HEK293 (cell line): ENCODE data around the gene PLCL2.
A peak's percentile ranks its signal among the peaks of the same experiment; 100 is the strongest.

Experiments
- CTCF ChIA-PET: fragments of 350-600 bp; formaldehyde crosslinking; extraction: SDS; loops from one replicate; lab custom pipeline; 2021; ENCODE audit warnings: antibody characterized with exemption; lab: Yijun Ruan, JAX
- POLR2A ChIA-PET: fragments of 300-600 bp; formaldehyde crosslinking; extraction: SDS; loops from one replicate; lab custom pipeline; 2020; ENCODE audit warnings: antibody characterized with exemption, inconsistent platforms; lab: Yijun Ruan, JAX
- H3K27ac ChIP-seq: fragments of 200-500 bp; sonication (Bioruptor generic); 2 replicates; pipeline ENCODE4 v1.5.1; 2014; ENCODE audit warnings: low read depth, low read length, control low read depth, inconsistent platforms; ENCODE audit errors: extremely low read depth
- H3K36me3 ChIP-seq, 2 experiments: fragments of 200-500 bp in 1 of 2; sonication (Bioruptor generic) in 1 of 2; 1 replicate in 1 of 2; 2 replicates in 1 of 2; pipeline ENCODE4 v1.5.1; 2014 to 2017; ENCODE audit warnings: inconsistent platforms in 2 of 2, low read length in 2 of 2; ENCODE audit not compliant: control insufficient read depth in 2 of 2, insufficient read depth in 1 of 2
- H3K4me1 ChIP-seq: fragments of 200-500 bp; sonication (Bioruptor generic); 2 replicates; pipeline ENCODE4 v1.5.1; 2014; ENCODE audit warnings: mild to moderate bottlenecking, low read length, inconsistent platforms; ENCODE audit not compliant: control insufficient read depth, insufficient read depth
- H3K4me3 ChIP-seq: 2 replicates; pipeline ENCODE4 v1.5.1; 2011; ENCODE audit warnings: low read depth, mild to moderate bottlenecking, control low read depth, low read length, moderate library complexity
- H3K9me3 ChIP-seq: fragments of 200-500 bp; sonication (Bioruptor generic); 2 replicates; pipeline ENCODE4 v1.5.1; 2014; ENCODE audit warnings: low read depth, low read length, inconsistent platforms; ENCODE audit not compliant: control insufficient read depth, insufficient read depth
- GFI1B ChIP-seq: fragments of 450-650 bp; formaldehyde crosslinking; IDR thresholded peaks from 2 replicates; pipeline ENCODE4 v1.5.1; 2016; ENCODE audit warnings: missing biosample characterization, missing genetic modification characterization
- HOXA7 ChIP-seq: sonication (generic); formaldehyde crosslinking; IDR thresholded peaks from 2 replicates; pipeline ENCODE4 v1.8.1; 2022; ENCODE audit warnings: missing genetic modification reagents, borderline replicate concordance
- KLF1 ChIP-seq: fragments of 450-650 bp; formaldehyde crosslinking; IDR thresholded peaks from 2 replicates; pipeline ENCODE4 v1.5.1; 2016; ENCODE audit warnings: missing biosample characterization, missing genetic modification characterization
- KLF10 ChIP-seq: fragments of 450-650 bp; IDR thresholded peaks from 2 replicates; pipeline ENCODE4 v1.5.1; 2018; ENCODE audit warnings: missing biosample characterization, mild to moderate bottlenecking, missing genetic modification characterization
- OSR2 ChIP-seq: fragments of 450-650 bp; formaldehyde crosslinking; IDR thresholded peaks from 2 replicates; pipeline ENCODE4 v1.5.1; 2016; ENCODE audit warnings: missing biosample characterization, missing genetic modification characterization
- SP2 ChIP-seq: fragments of 450-650 bp; formaldehyde crosslinking; IDR thresholded peaks from 2 replicates; pipeline ENCODE4 v1.5.1; 2016; ENCODE audit warnings: missing biosample characterization, missing genetic modification characterization
- SP3 ChIP-seq: fragments of 450-650 bp; formaldehyde crosslinking; IDR thresholded peaks from 2 replicates; pipeline ENCODE4 v1.5.1; 2016; ENCODE audit warnings: missing biosample characterization, missing genetic modification characterization
- WT1 ChIP-seq: fragments of 450-650 bp; formaldehyde crosslinking; IDR thresholded peaks from 2 replicates; pipeline ENCODE4 v1.5.1; 2016; ENCODE audit warnings: missing biosample characterization, missing genetic modification characterization
- ZNF2 ChIP-seq: fragments of 450-650 bp; formaldehyde crosslinking; IDR thresholded peaks from 2 replicates; pipeline ENCODE4 v1.5.1; 2016; ENCODE audit warnings: missing biosample characterization, missing genetic modification characterization
- ZNF248 ChIP-seq: fragments of 450-650 bp; formaldehyde crosslinking; IDR thresholded peaks from 2 replicates; pipeline ENCODE4 v1.5.1; 2017; ENCODE audit warnings: missing biosample characterization, missing genetic modification characterization
- ZNF366 ChIP-seq: fragments of 450-650 bp; formaldehyde crosslinking; conservative IDR thresholded peaks from 2 replicates; pipeline ENCODE4 v1.5.1; 2016; ENCODE audit warnings: missing biosample characterization, missing genetic modification characterization
- ZNF473 ChIP-seq: fragments of 450-650 bp; formaldehyde crosslinking; IDR thresholded peaks from 2 replicates; pipeline ENCODE4 v1.5.1; 2017; ENCODE audit warnings: missing biosample characterization, missing genetic modification characterization
- ZNF549 ChIP-seq: fragments of 450-650 bp; IDR thresholded peaks from 2 replicates; pipeline ENCODE4 v1.5.1; 2018; ENCODE audit warnings: missing biosample characterization, missing genetic modification characterization, mild to moderate bottlenecking, inconsistent platforms, moderate library complexity
- ZNF571 ChIP-seq: fragments of 450-650 bp; formaldehyde crosslinking; IDR thresholded peaks from 2 replicates; pipeline ENCODE4 v1.5.0; 2017; ENCODE audit warnings: missing biosample characterization, missing genetic modification characterization
- ZNF596 ChIP-seq: fragments of 450-650 bp; IDR thresholded peaks from 2 replicates; pipeline ENCODE4 v1.5.0; 2018; ENCODE audit warnings: missing biosample characterization, mild to moderate bottlenecking, missing genetic modification characterization, moderate library complexity
- ZNF664 ChIP-seq: fragments of 450-650 bp; formaldehyde crosslinking; IDR thresholded peaks from 2 replicates; pipeline ENCODE4 v1.5.1; 2016; ENCODE audit warnings: missing biosample characterization, missing genetic modification characterization
- ZNF785 ChIP-seq: fragments of 450-650 bp; formaldehyde crosslinking; IDR thresholded peaks from 2 replicates; pipeline ENCODE4 v1.5.1; 2016; ENCODE audit warnings: missing biosample characterization, missing genetic modification characterization
- ZNF843 ChIP-seq: fragments of 450-650 bp; formaldehyde crosslinking; IDR thresholded peaks from 2 replicates; pipeline ENCODE4 v1.5.1; 2016; ENCODE audit warnings: missing biosample characterization, missing genetic modification characterization
- ZSCAN16 ChIP-seq: fragments of 450-650 bp; formaldehyde crosslinking; IDR thresholded peaks from 2 replicates; pipeline ENCODE4 v1.5.1; 2016; ENCODE audit warnings: missing biosample characterization, missing genetic modification characterization
- TF ChIP-seq, protein P1 (sequence below): fragments of 450-650 bp; formaldehyde crosslinking; IDR thresholded peaks from 2 replicates; pipeline ENCODE4 v1.5.1; 2016; ENCODE audit warnings: missing biosample characterization, missing genetic modification characterization
- TF ChIP-seq, protein P2 (sequence below): fragments of 450-650 bp; formaldehyde crosslinking; IDR thresholded peaks from 2 replicates; pipeline ENCODE4 v1.5.1; 2016; ENCODE audit warnings: missing biosample characterization, missing genetic modification characterization
- TF ChIP-seq, protein P3 (sequence below): fragments of 450-650 bp; formaldehyde crosslinking; IDR thresholded peaks from 2 replicates; pipeline ENCODE4 v1.5.1; 2017; ENCODE audit warnings: missing biosample characterization, missing genetic modification characterization
- TF ChIP-seq, protein P4 (sequence below): fragments of 450-650 bp; formaldehyde crosslinking; IDR thresholded peaks from 2 replicates; pipeline ENCODE4 v1.5.1; 2016; ENCODE audit warnings: missing biosample characterization, missing genetic modification characterization
- TF ChIP-seq, protein P5 (sequence below): fragments of 450-650 bp; formaldehyde crosslinking; IDR thresholded peaks from 2 replicates; pipeline ENCODE4 v1.5.1; 2016; ENCODE audit warnings: missing biosample characterization, missing genetic modification characterization

Gene PLCL2

DNA sequence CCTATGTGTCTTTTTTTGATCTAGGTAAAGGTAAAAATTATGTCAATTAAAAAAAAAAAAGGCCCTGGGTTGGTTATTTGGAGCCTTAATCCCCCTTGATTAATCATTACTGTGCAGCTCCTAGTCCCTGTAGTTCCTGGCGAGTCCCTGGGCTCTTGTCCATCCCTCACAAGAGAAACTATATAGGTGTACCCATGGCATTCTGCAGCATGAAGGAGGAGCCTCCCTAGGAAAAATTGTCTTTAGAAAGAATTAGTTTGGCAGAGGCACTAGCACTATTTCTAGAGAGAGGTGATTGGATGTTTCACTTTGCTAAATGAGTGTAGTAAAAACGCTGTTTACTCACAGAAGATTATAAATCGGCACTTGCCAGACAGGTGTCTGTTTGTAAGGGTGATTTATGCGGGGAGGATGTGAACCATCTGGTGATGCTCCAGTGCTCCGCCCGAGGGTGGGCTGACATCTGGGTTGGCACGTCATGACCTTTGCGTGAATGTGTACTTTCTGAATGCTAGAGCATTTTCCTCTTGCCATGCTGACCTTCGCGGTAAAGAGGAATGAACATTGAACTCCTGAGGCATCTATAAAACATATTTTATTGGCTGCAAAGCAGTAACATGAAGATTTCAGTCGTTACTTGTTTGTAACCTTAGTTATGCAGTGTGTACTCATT is 12.6 kb downstream of the PLCL2 start (continued):
- TF ChIP-seq WT1 (peak; percentile 96), GFI1B (tag by site-specific recombination) (no peak), ZSCAN16 (tag by site-specific recombination) (0 out of 2 replicates have a peak, but pooled peaks have one; percentile 32), OSR2 (tag by site-specific recombination) (peak; percentile 45; the same call in 1 of the 2 replicates), KLF1 (peak; percentile 53), ZNF843 (tag by site-specific recombination) (peak; percentile 92), SP2 (tag by site-specific recombination) (peak; percentile 38), ZNF366 (tag by site-specific recombination) (peak; percentile 51; the same call in 1 of the 2 replicates)
- TF ChIP-seq, protein P1, sequence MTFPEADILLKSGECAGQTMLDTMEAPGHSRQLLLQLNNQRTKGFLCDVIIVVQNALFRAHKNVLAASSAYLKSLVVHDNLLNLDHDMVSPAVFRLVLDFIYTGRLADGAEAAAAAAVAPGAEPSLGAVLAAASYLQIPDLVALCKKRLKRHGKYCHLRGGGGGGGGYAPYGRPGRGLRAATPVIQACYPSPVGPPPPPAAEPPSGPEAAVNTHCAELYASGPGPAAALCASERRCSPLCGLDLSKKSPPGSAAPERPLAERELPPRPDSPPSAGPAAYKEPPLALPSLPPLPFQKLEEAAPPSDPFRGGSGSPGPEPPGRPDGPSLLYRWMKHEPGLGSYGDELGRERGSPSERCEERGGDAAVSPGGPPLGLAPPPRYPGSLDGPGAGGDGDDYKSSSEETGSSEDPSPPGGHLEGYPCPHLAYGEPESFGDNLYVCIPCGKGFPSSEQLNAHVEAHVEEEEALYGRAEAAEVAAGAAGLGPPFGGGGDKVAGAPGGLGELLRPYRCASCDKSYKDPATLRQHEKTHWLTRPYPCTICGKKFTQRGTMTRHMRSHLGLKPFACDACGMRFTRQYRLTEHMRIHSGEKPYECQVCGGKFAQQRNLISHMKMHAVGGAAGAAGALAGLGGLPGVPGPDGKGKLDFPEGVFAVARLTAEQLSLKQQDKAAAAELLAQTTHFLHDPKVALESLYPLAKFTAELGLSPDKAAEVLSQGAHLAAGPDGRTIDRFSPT (tag by site-specific recombination) = peak; percentile 42; the same call in 1 of the 2 replicates
- TF ChIP-seq, protein P2, sequence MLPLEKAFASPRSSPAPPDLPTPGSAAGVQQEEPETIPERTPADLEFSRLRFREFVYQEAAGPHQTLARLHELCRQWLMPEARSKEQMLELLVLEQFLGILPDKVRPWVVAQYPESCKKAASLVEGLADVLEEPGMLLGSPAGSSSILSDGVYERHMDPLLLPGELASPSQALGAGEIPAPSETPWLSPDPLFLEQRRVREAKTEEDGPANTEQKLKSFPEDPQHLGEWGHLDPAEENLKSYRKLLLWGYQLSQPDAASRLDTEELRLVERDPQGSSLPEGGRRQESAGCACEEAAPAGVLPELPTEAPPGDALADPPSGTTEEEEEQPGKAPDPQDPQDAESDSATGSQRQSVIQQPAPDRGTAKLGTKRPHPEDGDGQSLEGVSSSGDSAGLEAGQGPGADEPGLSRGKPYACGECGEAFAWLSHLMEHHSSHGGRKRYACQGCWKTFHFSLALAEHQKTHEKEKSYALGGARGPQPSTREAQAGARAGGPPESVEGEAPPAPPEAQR (tag by site-specific recombination) = no peak
- TF ChIP-seq, protein P3, sequence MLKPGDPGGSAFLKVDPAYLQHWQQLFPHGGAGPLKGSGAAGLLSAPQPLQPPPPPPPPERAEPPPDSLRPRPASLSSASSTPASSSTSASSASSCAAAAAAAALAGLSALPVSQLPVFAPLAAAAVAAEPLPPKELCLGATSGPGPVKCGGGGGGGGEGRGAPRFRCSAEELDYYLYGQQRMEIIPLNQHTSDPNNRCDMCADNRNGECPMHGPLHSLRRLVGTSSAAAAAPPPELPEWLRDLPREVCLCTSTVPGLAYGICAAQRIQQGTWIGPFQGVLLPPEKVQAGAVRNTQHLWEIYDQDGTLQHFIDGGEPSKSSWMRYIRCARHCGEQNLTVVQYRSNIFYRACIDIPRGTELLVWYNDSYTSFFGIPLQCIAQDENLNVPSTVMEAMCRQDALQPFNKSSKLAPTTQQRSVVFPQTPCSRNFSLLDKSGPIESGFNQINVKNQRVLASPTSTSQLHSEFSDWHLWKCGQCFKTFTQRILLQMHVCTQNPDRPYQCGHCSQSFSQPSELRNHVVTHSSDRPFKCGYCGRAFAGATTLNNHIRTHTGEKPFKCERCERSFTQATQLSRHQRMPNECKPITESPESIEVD = peak; percentile 87
- TF ChIP-seq, protein P4, sequence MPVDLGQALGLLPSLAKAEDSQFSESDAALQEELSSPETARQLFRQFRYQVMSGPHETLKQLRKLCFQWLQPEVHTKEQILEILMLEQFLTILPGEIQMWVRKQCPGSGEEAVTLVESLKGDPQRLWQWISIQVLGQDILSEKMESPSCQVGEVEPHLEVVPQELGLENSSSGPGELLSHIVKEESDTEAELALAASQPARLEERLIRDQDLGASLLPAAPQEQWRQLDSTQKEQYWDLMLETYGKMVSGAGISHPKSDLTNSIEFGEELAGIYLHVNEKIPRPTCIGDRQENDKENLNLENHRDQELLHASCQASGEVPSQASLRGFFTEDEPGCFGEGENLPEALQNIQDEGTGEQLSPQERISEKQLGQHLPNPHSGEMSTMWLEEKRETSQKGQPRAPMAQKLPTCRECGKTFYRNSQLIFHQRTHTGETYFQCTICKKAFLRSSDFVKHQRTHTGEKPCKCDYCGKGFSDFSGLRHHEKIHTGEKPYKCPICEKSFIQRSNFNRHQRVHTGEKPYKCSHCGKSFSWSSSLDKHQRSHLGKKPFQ (tag by site-specific recombination) = 0 out of 2 replicates have a peak, but pooled peaks have one; percentile 29

DNA sequence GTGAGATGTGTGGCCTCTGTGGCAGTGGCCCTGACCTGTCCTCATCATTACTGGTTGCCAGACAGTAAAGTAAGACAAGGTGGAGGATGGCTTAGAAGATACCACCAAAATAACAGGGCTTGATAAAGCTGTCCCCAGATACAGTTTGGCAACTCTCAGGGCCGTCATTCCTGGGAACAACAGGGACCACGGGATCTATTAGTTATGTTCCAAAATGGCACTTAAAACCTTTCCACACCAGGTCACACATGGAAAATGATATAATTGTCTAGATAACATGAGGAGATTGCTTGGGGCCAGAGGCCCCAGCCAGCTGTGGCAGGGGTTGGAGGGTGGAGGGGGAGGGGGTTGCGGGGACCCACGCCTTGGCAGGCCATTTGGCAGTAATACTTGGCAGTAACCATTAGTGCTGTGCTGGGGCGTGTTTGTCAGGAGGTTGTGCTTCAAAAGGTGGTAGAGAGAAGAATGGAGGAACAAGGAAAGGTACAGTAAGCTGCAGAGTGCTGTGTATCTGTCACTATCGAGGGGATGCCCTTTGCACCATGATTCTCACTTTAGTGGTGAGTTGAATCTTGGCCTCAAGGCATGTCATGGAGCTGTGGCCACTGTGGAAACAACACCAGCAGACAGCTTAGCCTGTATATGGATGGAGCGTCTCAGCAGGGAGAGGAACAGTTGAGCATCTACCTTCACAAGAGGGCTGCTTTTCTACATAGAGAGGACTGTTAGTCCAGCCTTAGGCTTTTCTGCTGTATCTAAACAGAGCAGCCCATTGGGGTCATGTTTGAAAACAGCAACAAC is 14.0 kb downstream of the PLCL2 start:
- Histone ChIP-seq H3K27ac (no peak overlapping the region; the same call in 1 of the 2 replicates), H3K4me3 (no peak overlapping the region), H3K36me3 (no peaks in the 10 kb centered on the region), H3K9me3 (no peaks in the 10 kb centered on the region), H3K4me1 (peaks cover 16% of the 10 kb centered on the region)
- CTCF ChIA-PET = interaction anchor here (0.6 to 1.0 kb wide), 2 partner anchors 13 to 15 kb away, joined by 3 to 4 read pairs; no protein-coding TSS in a partner anchor
- POLR2A ChIA-PET = no interaction called here
- no peak for TF ChIP-seq ZNF664 (tag by site-specific recombination)
- TF ChIP-seq ZNF785 (tag by site-specific recombination) = no peak
- no peak for TF ChIP-seq ZNF2 (tag by site-specific recombination)
- TF ChIP-seq ZNF473 (tag by site-specific recombination) = no peak
- TF ChIP-seq, protein P5, sequence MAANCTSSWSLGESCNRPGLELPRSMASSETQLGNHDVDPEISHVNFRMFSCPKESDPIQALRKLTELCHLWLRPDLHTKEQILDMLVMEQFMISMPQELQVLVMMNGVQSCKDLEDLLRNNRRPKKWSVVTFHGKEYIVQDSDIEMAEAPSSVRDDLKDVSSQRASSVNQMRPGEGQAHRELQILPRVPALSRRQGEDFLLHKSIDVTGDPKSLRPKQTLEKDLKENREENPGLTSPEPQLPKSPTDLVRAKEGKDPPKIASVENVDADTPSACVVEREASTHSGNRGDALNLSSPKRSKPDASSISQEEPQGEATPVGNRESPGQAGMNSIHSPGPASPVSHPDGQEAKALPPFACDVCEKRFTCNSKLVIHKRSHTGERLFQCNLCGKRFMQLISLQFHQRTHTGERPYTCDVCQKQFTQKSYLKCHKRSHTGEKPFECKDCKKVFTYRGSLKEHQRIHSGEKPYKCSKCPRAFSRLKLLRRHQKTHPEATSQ = no peak
- no peak for TF ChIP-seq SP3
- no peak for TF ChIP-seq KLF10 (tag by site-specific recombination)
- TF ChIP-seq ZNF596 (tag by site-specific recombination) = no peak
- no peak for TF ChIP-seq HOXA7
- no peak for TF ChIP-seq ZNF571 (tag by site-specific recombination)
- no peak for TF ChIP-seq ZNF549 (tag by site-specific recombination)
- no peak for TF ChIP-seq ZNF248
